NCI-H2196 (cell line): Measurements from ENCODE around the gene EXOC3.
"Not testable (repeated sequence)": the region's sequence is repeated elsewhere in the genome, so short reads cannot be mapped to it uniquely, and the experiment has no call there.

Experiments
- DNase-seq: peaks from one replicate; lab custom pipeline; 2025; ENCODE audit not compliant: unreplicated experiment; lab: John Stamatoyannopoulos, UW

EXOC3 gene

GRCh38 chr5:500491-500890, 57.5 kb downstream of the EXOC3 start:
- no peak for DNase-seq

- DNase-seq, result no peak
Measured at GRCh38 chr5:501105-501830, 58.3 kb downstream of the EXOC3 start.

GRCh38 chr5:501831-502184, 58.8 kb downstream of the EXOC3 start:
- DNase-seq, result no peak

- DNase-seq, result no peak
Measured at GRCh38 chr5:502325-503079, 59.5 kb downstream of the EXOC3 start.

- DNase-seq, result no peak
Measured at GRCh38 chr5:504326-505154, 61.6 kb downstream of the EXOC3 start.

- peak; percentile 60 for DNase-seq
Measured at GRCh38 chr5:505951-506525, 63.1 kb downstream of the EXOC3 start.

- not testable (repeated sequence) for DNase-seq
Measured at GRCh38 chr5:507986-508575, 65.1 kb downstream of the EXOC3 start.

- DNase-seq, result no peak
Measured at GRCh38 chr5:509611-510185, 66.7 kb downstream of the EXOC3 start.

- DNase-seq, result no peak
Measured at GRCh38 chr5:510521-510920, 67.5 kb downstream of the EXOC3 start.

GRCh38 chr5:511476-511875, 68.5 kb downstream of the EXOC3 start:
- DNase-seq, result no peak

GRCh38 chr5:513216-514100, 70.5 kb downstream of the EXOC3 start:
- no peak for DNase-seq

GRCh38 chr5:514101-514485, 71.1 kb downstream of the EXOC3 start:
- no peak for DNase-seq

GRCh38 chr5:514673-515072, 71.7 kb downstream of the EXOC3 start:
- no peak for DNase-seq

- DNase-seq, result no peak
Measured at GRCh38 chr5:515273-515836, 72.4 kb downstream of the EXOC3 start.

- DNase-seq, result no peak
Measured at GRCh38 chr5:516338-516925, 73.5 kb downstream of the EXOC3 start.
